ENCODE data around the gene CDK16. TPM values are rescaled to one million over a fixed set of nuclear protein-coding genes. Genes with fewer than 3 reads are reported as not detected.

CDK16 gene
- total RNA-seq, 1 experiment from 2014 or later, result 134 TPM

GRCh38 chrX:47181301-47181700 lies 37.2 kb upstream of the CDK16 start:
- TF ChIP-seq TCF7L2 (IDR thresholded peaks at IDR 0.05; ENCODE audit: low read depth, low read length) (no peak), SIN3A (IDR thresholded peaks at IDR 0.05; ENCODE audit: borderline replicate concordance, insufficient read depth, low read depth, low read length) (no peak), POLR2AphosphoS5 (IDR thresholded peaks at IDR 0.05; ENCODE audit: low read depth, low read length) (no peak), CTCF (IDR thresholded peaks at IDR 0.05) (no peak)
- TF ChIP-seq, protein P1, sequence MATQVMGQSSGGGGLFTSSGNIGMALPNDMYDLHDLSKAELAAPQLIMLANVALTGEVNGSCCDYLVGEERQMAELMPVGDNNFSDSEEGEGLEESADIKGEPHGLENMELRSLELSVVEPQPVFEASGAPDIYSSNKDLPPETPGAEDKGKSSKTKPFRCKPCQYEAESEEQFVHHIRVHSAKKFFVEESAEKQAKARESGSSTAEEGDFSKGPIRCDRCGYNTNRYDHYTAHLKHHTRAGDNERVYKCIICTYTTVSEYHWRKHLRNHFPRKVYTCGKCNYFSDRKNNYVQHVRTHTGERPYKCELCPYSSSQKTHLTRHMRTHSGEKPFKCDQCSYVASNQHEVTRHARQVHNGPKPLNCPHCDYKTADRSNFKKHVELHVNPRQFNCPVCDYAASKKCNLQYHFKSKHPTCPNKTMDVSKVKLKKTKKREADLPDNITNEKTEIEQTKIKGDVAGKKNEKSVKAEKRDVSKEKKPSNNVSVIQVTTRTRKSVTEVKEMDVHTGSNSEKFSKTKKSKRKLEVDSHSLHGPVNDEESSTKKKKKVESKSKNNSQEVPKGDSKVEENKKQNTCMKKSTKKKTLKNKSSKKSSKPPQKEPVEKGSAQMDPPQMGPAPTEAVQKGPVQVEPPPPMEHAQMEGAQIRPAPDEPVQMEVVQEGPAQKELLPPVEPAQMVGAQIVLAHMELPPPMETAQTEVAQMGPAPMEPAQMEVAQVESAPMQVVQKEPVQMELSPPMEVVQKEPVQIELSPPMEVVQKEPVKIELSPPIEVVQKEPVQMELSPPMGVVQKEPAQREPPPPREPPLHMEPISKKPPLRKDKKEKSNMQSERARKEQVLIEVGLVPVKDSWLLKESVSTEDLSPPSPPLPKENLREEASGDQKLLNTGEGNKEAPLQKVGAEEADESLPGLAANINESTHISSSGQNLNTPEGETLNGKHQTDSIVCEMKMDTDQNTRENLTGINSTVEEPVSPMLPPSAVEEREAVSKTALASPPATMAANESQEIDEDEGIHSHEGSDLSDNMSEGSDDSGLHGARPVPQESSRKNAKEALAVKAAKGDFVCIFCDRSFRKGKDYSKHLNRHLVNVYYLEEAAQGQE (IDR thresholded peaks at IDR 0.05; ENCODE audit: insufficient read depth in 1 of 2, low read depth in 2 of 2, low read length in 1 of 2), result no peak
- H3K9me3 ChIP-seq (ENCODE audit: control insufficient read depth, insufficient read depth, low read depth, low read length), result no peaks in the 10 kb centered on the region
- ChIA-PET CTCF (no interaction called here), POLR2A (no interaction called here)
- in situ Hi-C loops (cut with HindIII; ENCODE audit: low pct_unique_long_range_greater_than_20kb, low sequenced_read_pairs) (no loop called here), intact Hi-C loops (cut with micrococcal nuclease; ENCODE audit: unreplicated experiment) (no loop called here)
- H3K4me1 ChIP-seq (ENCODE audit: control insufficient read depth, insufficient read depth, low read length), result no peaks in the 10 kb centered on the region
- H3K27me3 ChIP-seq (ENCODE audit: control insufficient read depth, insufficient read depth, low read length), result no peaks in the 10 kb centered on the region
- peaks cover 6% of the 10 kb centered on the region for H3K36me3 ChIP-seq (ENCODE audit: control insufficient read depth, insufficient read depth, low read length)
- BruUV-seq (replicated peaks), result no TSS peak
- H3K4me3 ChIP-seq (ENCODE audit: low read depth in 2 of 2, low read length in 2 of 2), result no peak overlapping the region
- ATAC-seq, result no peak
- no peak for DNase-seq (ENCODE audit: low read depth, low spot score)
- no peak overlapping the region for H3K27ac ChIP-seq (ENCODE audit: low read length)

DNA sequence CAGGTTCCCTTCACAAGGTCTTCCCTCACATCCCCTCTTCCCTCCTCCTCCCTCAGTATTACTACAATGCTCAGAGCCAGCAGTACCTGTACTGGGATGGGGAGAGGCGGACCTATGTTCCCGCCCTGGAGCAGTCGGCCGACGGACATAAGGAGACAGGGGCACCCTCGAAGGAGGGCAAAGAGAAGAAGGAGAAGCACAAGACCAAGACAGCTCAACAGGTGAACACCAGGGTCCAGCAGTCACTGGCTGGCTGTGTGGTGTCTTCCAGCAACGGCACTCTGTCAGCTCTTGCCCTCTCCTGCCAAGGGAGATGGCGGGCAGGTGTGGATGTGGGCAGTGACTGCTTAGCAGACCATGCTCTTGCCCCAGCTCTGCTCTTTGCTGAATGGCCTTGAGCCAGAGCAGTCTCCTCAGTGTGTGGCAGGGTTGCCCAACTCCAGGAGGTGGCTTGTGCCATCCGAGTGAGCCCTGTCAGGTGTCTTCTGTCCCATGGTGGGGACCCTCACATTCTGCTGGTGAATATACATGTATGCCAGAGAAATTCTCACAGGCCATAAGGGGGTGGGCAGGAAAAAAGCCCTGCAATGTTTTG lies 36.3 kb upstream of the CDK16 start:
- H3K27me3 ChIP-seq (ENCODE audit: control insufficient read depth, insufficient read depth, low read length), result no peaks in the 10 kb centered on the region
- H3K27ac ChIP-seq (ENCODE audit: low read length), result no peak overlapping the region
- DNase-seq (ENCODE audit: low read depth, low spot score) (no peak), ATAC-seq (no peak)
- no peak for TF ChIP-seq TCF7L2 (IDR thresholded peaks at IDR 0.05; ENCODE audit: low read depth, low read length)
- TF ChIP-seq, protein P1 (IDR thresholded peaks at IDR 0.05; ENCODE audit: insufficient read depth in 1 of 2, low read depth in 2 of 2, low read length in 1 of 2), result no peak
- TF ChIP-seq SIN3A (IDR thresholded peaks at IDR 0.05; ENCODE audit: borderline replicate concordance, insufficient read depth, low read depth, low read length), result no peak
- no peak for TF ChIP-seq CTCF (IDR thresholded peaks at IDR 0.05)
- no peak for TF ChIP-seq POLR2AphosphoS5 (IDR thresholded peaks at IDR 0.05; ENCODE audit: low read depth, low read length)
- no peak overlapping the region for H3K4me3 ChIP-seq (ENCODE audit: low read depth in 2 of 2, low read length in 2 of 2)
- intact Hi-C loops (cut with micrococcal nuclease; ENCODE audit: unreplicated experiment), result no loop called here
- CTCF ChIA-PET, result no interaction called here
- peaks cover 3% of the 10 kb centered on the region for H3K36me3 ChIP-seq (ENCODE audit: control insufficient read depth, insufficient read depth, low read length)
- in situ Hi-C loops (cut with HindIII; ENCODE audit: low pct_unique_long_range_greater_than_20kb, low sequenced_read_pairs), result no loop called here
- H3K4me1 ChIP-seq (ENCODE audit: control insufficient read depth, insufficient read depth, low read length), result no peaks in the 10 kb centered on the region
- BruUV-seq (replicated peaks), result no TSS peak
- no peaks in the 10 kb centered on the region for H3K9me3 ChIP-seq (ENCODE audit: control insufficient read depth, insufficient read depth, low read depth, low read length)
- POLR2A ChIA-PET, result no interaction called here

Measured in Panc1 (cell line).